GM12875 (cell line): ENCODE data around the gene ADRA2A.

ENCODE experiments used
- H3K4me3 ChIP-seq: one replicate; pipeline ENCODE4 v1.5.1; 2011; ENCODE audit warnings: low read depth, low read length, control low read depth
- TF ChIP-seq, protein P1 (sequence below): IDR thresholded peaks from 2 replicates; pipeline ENCODE4 v1.5.1; 2011; ENCODE audit warnings: low read depth, mild to moderate bottlenecking, control low read depth, inconsistent platforms, low read length, moderate library complexity, borderline replicate concordance; ENCODE audit not compliant: insufficient read depth

Gene ADRA2A

DNA sequence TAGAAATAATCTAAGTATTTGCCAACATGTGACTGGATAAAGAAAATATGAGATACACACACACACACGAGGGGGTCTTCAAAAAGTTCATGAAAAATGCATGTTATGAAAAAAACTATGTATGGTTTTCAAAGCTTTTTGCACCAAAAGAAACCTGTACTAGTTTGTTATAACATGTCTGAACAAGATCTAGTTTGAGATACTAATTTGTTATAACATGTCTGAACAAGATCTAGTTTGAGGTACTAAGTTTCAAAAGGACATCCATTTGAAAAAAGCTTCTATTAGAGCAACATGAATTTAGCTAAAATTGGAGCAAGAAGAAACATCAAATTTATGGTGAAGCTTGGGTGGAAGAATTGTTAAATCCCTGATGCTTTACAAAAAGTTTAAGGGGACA lies 19.8 kb upstream of the ADRA2A start:
- TF ChIP-seq, protein P1, sequence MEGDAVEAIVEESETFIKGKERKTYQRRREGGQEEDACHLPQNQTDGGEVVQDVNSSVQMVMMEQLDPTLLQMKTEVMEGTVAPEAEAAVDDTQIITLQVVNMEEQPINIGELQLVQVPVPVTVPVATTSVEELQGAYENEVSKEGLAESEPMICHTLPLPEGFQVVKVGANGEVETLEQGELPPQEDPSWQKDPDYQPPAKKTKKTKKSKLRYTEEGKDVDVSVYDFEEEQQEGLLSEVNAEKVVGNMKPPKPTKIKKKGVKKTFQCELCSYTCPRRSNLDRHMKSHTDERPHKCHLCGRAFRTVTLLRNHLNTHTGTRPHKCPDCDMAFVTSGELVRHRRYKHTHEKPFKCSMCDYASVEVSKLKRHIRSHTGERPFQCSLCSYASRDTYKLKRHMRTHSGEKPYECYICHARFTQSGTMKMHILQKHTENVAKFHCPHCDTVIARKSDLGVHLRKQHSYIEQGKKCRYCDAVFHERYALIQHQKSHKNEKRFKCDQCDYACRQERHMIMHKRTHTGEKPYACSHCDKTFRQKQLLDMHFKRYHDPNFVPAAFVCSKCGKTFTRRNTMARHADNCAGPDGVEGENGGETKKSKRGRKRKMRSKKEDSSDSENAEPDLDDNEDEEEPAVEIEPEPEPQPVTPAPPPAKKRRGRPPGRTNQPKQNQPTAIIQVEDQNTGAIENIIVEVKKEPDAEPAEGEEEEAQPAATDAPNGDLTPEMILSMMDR = no peak
- H3K4me3 ChIP-seq = no peak overlapping the region

DNA sequence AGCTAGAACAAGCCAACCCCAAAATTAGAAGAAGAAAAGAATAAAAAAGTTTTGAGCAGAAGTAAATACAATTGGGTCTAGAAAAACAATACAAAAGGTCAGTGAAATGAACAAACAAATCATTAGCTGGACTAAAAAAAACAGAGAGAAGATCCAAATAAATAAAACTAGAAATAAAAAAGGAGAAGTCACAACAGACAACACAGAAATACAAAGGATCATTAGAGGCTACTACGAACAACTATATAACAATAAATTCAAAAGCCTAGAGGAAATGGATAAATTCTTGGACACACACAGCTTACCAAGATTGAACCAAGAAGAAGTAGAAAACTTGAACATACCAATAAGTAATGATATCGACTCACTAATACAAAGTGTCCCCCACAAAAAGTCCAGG lies 13.4 kb upstream of the ADRA2A start:
- TF ChIP-seq, protein P1 = no peak
- no peak overlapping the region for H3K4me3 ChIP-seq

GRCh38 chr10:111072232-111072631 lies 4.6 kb upstream of the ADRA2A start:
- TF ChIP-seq, protein P1 = no peak
- H3K4me3 ChIP-seq = no peak overlapping the region

DNA sequence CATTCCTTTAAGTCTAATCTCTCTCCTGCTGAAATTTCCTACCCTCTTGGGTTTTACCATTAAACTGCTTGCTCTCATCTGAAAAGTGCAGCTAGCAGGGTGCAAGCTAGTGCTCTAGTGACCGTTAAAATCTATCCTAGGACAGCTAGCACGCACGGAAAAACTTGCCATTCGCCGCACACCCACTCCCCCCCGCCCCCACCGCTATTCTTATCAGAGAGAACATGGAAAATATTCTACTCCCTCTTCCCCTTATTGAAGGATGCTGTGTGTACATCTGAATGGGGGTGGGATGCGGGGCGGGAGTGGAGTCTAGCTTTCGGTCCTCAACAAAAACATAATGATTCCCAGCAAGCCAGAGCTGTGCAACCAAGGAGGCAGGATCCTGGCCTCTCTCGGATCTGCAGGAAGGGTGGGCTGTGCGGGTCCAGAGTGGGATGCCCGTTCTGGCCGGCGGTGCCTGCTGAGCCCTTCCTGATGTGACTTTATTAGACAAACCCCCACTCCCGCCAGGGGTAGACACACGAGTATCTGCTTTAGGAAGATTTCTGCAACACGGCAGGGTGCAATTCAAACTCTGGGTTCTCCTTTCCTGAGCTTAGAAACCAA lies 1.1 kb upstream of the ADRA2A start:
- TF ChIP-seq, protein P1 = no peak
- no peak overlapping the region for H3K4me3 ChIP-seq

- H3K4me3 ChIP-seq = peak overlapping the region; percentile 27
- TF ChIP-seq, protein P1 = peak; percentile 85
Observed at GRCh38 chr10:111076191-111076681, 593 bp upstream of the ADRA2A start.

GRCh38 chr10:111077479-111077784 lies 603 bp downstream of the ADRA2A start:
- TF ChIP-seq, protein P1 = no peak
- H3K4me3 ChIP-seq = no peak overlapping the region

- no peak overlapping the region for H3K4me3 ChIP-seq
- TF ChIP-seq, protein P1 = no peak
Observed at GRCh38 chr10:111077785-111078504, 1.1 kb downstream of the ADRA2A start.
